Skeletal muscle satellite cell (primary cell): Measurements from ENCODE around the gene SOCS7.
A peak's percentile ranks its signal among the peaks of the same experiment; 100 is the strongest.

Experiments used
- H3K27me3 ChIP-seq: 2 replicates; pipeline ENCODE4 v1.7.0; 2013; ENCODE audit warnings: low read length; ENCODE audit not compliant: control insufficient read depth, insufficient read depth
- H3K36me3 ChIP-seq: 2 replicates; pipeline ENCODE4 v1.7.0; 2013; ENCODE audit warnings: mild to moderate bottlenecking, control low read depth, low read length; ENCODE audit not compliant: insufficient read depth
- H3K4me1 ChIP-seq: 2 replicates; pipeline ENCODE4 v1.7.0; 2013; ENCODE audit warnings: low read length; ENCODE audit not compliant: control insufficient read depth, insufficient read depth
- H3K4me2 ChIP-seq: 2 replicates; pipeline ENCODE4 v1.7.0; 2013; ENCODE audit warnings: mild to moderate bottlenecking, low read length
- H3K4me3 ChIP-seq: 2 replicates; pipeline ENCODE4 v1.7.0; 2013; ENCODE audit warnings: low read length
- H3K9ac ChIP-seq: 2 replicates; pipeline ENCODE4 v1.7.0; 2013; ENCODE audit warnings: mild to moderate bottlenecking, low read depth, low read length, moderate library complexity
- H3K9me3 ChIP-seq: replicated peaks from 2 replicates; pipeline ENCODE4 v1.7.0; 2013; ENCODE audit warnings: mild to moderate bottlenecking, control low read depth, low read length

SOCS7 gene

DNA sequence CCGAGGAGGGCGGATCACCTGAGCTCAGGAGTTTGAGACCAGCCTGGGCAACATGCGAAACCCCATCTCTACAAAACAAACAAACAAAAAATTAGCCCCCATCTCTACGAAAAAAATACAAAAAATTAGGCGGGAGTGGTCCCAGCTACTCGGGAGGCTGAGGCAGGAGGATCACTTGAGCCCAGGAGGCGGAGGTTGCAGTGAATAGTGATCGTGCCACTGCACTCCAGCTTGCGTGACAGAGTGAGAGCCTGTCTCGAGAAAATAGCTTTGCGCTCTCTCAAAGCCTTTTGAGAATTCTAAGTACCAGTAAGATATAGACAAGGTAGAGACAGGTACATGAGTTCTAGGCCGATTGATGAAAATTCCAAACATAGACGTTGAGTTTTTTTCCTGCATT, 2.0 kb downstream of the SOCS7 start:
- H3K4me2 ChIP-seq: peak overlapping the region; percentile 88
- no peaks in the 10 kb centered on the region for H3K27me3 ChIP-seq
- H3K36me3 ChIP-seq: no peaks in the 10 kb centered on the region
- peaks cover 30% of the 10 kb centered on the region for H3K4me1 ChIP-seq
- H3K9me3 ChIP-seq: no peaks in the 10 kb centered on the region
- no peak overlapping the region for H3K9ac ChIP-seq
- H3K4me3 ChIP-seq: peak overlapping the region; percentile 83

DNA sequence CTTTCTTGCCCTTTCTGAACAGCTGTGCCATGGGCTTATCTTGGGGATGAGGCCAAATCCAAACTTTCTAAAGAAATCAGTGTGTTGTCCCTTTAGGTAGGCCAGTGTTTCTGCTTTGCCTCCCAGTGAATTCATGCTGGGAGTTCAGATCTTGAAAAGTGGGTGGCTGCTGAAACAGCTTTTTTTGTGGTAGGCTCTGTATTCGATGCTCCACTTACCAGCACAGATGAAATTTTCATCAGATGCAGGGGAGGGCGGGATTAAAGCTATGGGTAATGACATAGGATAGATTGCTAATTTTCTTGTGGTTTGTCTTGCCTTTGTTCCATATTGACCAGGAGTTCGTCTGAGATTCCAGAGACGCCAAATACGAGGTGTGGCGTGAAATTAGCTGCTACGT, 2.8 kb downstream of the SOCS7 start:
- Histone ChIP-seq H3K4me3 (peak overlapping the region; percentile 7), H3K4me2 (peak overlapping the region; percentile 88), H3K9ac (no peak overlapping the region), H3K4me1 (peaks cover 36% of the 10 kb centered on the region), H3K27me3 (no peaks in the 10 kb centered on the region), H3K36me3 (no peaks in the 10 kb centered on the region), H3K9me3 (no peaks in the 10 kb centered on the region)

DNA sequence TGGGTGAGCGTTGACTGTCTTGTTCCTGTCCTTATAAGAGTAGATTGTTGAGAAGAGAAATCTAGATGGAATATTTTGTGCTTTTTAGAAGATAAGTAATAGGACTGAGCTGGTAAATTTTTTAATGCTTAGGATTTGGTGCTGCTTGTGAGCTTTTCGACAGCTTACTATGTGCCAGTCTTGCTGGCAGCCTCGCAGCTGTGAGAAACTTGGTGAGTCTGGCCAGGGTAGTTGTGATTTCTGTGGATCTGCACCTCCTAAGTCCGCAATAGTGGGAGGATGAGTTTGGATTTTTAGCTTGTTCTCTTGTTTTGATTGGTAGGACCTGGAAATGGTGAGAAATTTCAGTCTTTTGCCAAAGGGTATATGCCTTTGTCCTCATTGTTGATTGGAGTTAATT, 3.6 kb downstream of the SOCS7 start:
- Histone ChIP-seq H3K27me3 (no peaks in the 10 kb centered on the region), H3K4me3 (no peak overlapping the region), H3K9ac (no peak overlapping the region), H3K9me3 (no peaks in the 10 kb centered on the region), H3K4me2 (peak overlapping the region; percentile 88), H3K4me1 (peaks cover 36% of the 10 kb centered on the region), H3K36me3 (no peaks in the 10 kb centered on the region)

DNA sequence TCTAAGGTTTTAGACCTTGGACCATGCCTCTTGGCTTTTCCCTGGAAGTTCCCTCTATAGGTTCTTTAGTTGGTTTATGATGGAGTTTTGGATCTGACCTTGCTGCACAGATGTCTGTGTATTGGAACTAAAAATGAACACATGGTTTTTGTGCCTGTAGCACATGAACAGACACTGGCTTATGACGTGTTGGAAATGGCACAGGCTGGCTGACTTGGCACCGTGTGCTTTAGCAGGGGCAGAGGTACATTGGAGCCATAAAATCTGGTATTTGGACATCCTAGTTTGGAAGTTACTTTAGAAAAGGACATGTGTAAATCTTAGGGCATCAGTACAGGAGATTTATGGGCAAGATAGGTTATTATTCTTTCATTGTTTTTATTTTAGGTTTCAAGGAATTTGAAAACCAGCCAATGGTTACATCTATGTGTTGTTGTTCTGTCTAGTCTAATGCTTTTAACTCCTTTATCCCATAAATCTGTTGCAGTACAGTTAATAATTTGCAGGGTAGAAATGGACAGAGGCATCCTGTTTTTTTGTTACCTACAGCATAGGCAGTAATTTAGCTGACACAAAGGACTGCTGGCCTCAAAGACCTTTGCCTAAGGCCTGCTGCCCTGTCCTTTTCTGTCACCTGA, 6.0 kb downstream of the SOCS7 start:
- Histone ChIP-seq H3K4me1 (peaks cover 37% of the 10 kb centered on the region), H3K9me3 (no peaks in the 10 kb centered on the region), H3K4me2 (no peak overlapping the region), H3K9ac (no peak overlapping the region), H3K4me3 (no peak overlapping the region), H3K27me3 (no peaks in the 10 kb centered on the region), H3K36me3 (peaks cover 7% of the 10 kb centered on the region)

DNA sequence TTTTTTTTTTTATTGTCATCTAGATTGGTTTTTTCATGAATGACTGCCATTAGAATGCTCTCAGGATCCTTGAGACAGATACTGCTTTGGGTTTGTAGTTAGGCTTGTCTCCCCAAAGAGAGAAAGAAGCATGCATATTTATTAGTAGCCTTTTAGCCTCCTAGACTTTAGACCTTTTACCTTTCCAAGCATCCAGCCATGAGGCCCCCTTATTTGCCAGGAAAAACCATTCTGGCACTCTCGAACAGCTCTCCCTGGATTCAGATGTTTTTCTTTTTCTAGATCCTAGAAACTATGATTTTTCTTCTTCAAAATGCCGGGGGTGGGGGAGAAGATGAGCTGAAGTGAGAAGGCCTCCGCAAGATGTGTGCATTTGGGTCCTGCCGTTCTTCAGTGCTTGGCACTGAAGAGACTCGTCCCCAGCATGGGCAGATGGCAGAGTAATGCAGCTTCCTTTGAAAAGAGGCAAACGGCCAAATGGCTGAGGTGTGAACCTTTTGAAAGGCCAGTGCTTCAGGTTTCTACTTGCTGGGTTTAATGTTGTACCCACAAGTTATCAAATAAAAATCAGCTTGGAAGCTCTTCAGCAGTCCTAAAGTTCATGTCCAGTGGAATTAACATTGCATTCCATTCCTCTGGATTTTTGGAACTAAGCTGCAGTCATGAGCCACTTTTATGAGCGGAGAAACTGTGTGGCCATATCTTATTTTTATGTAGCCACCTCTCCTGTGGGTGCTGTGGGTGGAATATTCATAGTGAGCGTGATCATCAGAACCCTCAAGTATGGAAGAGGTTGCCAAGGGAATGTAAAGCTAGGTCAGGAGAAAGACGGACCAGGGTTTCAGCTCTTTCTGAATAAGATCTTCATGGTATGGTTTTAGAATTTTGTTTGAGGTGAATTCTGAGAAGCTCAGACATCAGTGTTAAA, 7.2 kb downstream of the SOCS7 start:
- no peak overlapping the region for H3K4me3 ChIP-seq
- no peak overlapping the region for H3K9ac ChIP-seq

DNA sequence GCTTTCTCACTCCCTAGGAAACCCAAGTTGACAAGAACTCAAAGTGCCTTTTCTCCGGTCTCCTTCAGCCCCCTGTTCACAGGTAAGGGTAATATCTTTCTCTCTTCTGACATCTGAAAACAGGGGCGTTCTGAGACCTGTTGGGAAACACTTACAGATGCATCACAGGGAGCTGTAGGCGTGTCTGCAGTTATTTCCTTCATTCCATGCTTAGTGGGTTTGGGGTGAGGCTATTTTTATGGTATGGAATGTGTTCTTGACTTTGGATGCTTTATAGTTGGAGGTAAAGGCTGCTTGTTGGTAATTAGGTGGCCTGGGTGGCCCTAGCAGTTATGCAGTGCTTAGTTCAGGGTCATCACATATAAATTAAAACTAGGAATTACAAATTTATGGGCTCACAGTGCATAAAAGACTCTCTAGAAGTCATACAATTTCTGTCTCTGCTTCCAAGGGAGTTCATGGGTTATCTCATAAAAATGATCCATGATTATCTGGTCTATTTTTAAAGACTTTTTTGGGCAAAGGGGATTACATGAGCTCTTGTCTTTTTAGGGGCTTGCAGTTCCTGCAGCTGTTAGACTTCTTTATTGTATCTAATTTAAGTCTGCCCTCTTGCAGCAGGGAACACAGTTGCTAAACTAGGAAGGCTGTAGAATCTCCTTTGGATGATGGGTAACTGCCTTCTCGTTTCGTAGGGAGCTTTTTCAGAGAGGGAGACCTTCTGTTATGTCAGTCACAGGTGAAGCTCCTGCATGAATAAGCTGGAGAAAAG, 10.2 kb downstream of the SOCS7 start:
- H3K36me3 ChIP-seq: peaks cover 22% of the 10 kb centered on the region

More for the DNA sequence above, 7.2 kb downstream of the SOCS7 start:
- Histone ChIP-seq H3K4me2 (no peak overlapping the region), H3K36me3 (peaks cover 8% of the 10 kb centered on the region), H3K4me1 (peaks cover 29% of the 10 kb centered on the region), H3K9me3 (no peaks in the 10 kb centered on the region), H3K27me3 (no peaks in the 10 kb centered on the region)

DNA sequence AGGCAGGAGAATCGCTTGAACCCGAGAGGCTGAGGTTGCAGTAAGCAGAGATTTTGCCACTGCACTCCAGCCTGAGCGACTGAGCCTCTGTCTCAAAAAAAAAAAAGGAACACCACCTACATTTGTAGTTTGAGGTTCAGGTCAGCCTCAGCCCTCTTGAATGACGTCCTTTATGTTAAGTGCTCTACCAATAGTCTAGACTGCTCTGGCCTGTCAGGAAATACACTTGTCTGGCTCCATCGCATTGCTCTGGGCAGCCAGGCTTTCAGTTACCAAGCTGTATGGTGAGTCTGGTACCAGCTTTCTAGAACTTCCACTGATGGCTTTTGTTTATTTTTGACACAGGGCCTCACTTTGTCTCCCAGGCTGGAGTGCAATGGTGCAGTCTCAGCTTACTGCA, 11.4 kb downstream of the SOCS7 start:
- Histone ChIP-seq H3K4me3 (no peak overlapping the region), H3K36me3 (peaks cover 28% of the 10 kb centered on the region), H3K27me3 (no peaks in the 10 kb centered on the region)

More for the DNA sequence above, 10.2 kb downstream of the SOCS7 start:
- Histone ChIP-seq H3K4me3 (no peak overlapping the region), H3K4me2 (no peak overlapping the region), H3K9me3 (no peaks in the 10 kb centered on the region), H3K27me3 (no peaks in the 10 kb centered on the region), H3K9ac (no peak overlapping the region), H3K4me1 (peaks cover 24% of the 10 kb centered on the region)

DNA sequence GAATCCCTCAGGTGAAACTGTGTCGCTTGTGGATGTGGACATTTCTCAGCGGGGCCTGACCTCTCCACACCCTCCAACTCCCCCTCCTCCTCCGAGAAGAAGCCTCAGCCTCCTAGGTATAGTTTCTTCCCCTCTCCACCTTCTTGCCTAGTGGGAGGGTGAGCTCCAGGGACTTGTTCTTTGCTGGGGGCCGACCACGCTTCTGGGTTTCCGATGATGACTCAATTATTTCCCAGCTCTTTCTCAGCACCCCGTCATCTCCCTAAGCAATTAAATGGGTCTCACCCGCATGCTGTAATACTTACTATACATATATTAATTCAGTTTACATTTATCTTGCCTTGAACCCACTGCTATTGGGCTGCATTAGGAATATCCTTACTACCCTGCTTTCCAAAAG, 13.1 kb downstream of the SOCS7 start:
- H3K9me3 ChIP-seq: no peaks in the 10 kb centered on the region
- no peak overlapping the region for H3K4me3 ChIP-seq
- H3K36me3 ChIP-seq: peaks cover 33% of the 10 kb centered on the region
- H3K4me2 ChIP-seq: no peak overlapping the region
- no peak overlapping the region for H3K9ac ChIP-seq
- no peaks in the 10 kb centered on the region for H3K27me3 ChIP-seq
- H3K4me1 ChIP-seq: peaks cover 7% of the 10 kb centered on the region

More for the DNA sequence above, 11.4 kb downstream of the SOCS7 start:
- peaks cover 14% of the 10 kb centered on the region for H3K4me1 ChIP-seq
- no peak overlapping the region for H3K9ac ChIP-seq
- no peak overlapping the region for H3K4me2 ChIP-seq
- H3K9me3 ChIP-seq: no peaks in the 10 kb centered on the region

DNA sequence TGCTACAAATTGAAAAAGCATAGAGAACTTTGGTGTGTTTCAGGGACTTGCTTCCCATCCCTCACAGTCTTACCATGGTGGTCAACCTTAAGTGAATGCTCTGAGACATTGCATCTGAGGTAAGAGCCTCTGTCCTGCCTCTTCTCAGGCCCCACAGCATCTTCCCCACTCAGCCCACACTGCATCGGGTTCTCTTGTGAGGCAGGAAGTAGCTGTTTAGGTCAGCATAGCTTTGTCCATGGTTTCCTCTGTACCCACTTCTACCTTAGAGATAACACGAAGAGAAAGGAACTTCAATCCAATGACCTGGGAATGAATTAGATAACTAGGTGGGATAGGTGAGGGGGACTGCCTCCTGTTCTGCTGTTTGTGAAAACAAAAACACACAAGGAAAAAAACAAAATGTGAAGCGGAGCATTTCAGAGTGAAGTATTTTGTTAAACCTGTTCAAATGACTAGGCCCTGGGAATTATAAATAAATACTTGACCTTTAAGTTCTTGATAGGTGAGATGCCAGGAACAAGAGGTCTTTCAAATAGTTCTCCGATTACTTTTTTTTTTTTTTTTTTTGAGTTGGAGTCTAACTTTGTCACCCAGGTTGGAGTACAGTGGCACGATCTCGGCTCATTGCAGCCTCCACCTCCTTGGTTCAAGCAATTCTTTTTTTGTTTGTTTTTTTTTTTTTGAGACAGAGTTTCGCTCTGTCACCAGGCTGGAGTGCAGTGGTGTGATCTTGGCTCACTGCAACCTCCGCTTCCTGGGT, 17.7 kb downstream of the SOCS7 start:
- peaks cover 42% of the 10 kb centered on the region for H3K36me3 ChIP-seq
- no peaks in the 10 kb centered on the region for H3K9me3 ChIP-seq
- no peaks in the 10 kb centered on the region for H3K4me1 ChIP-seq
- H3K27me3 ChIP-seq: no peaks in the 10 kb centered on the region
- no peak overlapping the region for H3K9ac ChIP-seq
- no peak overlapping the region for H3K4me3 ChIP-seq
- no peak overlapping the region for H3K4me2 ChIP-seq

DNA sequence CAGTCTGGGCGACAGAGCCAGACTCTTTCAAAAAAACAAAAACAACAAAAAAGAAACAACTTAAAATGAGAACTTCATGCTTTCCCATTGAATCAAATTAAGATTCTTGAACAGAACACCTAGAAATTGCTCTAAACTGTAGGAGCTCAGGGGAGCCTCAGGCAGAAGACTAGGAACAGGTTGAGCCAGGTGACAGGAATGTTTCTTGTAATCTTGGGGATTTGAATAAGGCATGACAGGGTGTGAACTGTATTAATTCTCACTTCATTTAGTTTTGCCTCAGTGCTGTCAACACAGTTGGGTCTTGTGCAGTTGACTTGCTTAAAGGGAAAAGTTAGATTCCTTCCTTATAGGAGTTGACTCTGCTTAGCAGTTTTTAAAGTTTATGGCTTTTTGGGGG, 27.8 kb downstream of the SOCS7 start:
- Histone ChIP-seq H3K36me3 (peaks cover 18% of the 10 kb centered on the region), H3K9ac (no peak overlapping the region), H3K27me3 (no peaks in the 10 kb centered on the region), H3K4me1 (no peaks in the 10 kb centered on the region), H3K4me2 (no peak overlapping the region), H3K9me3 (no peaks in the 10 kb centered on the region), H3K4me3 (no peak overlapping the region)

DNA sequence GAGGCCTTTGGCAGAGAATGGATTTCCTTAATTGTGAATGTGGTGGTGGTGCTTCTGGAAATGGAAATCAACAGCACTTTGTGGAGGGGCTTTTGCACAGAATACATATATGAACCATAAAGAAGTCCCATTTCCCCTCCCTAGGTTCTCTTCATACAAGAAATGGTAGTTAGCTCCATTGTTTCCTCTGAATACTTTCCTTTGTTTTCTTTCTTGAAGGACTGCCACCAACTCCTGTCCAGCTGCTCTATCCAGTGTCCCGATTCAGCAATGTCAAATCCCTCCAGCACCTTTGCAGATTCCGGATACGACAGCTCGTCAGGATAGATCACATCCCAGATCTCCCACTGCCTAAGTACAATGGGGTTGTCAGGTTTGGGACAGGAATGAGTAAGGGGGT, 43.4 kb downstream of the SOCS7 start:
- Histone ChIP-seq H3K4me3 (no peak overlapping the region), H3K27me3 (no peaks in the 10 kb centered on the region), H3K36me3 (peaks cover 28% of the 10 kb centered on the region)

More for the DNA sequence above, 43.4 kb downstream of the SOCS7 start:
- Histone ChIP-seq H3K9me3 (no peaks in the 10 kb centered on the region), H3K4me2 (no peak overlapping the region), H3K9ac (no peak overlapping the region), H3K4me1 (no peaks in the 10 kb centered on the region)
